B cell (primary cell): Measurements from ENCODE around the gene MGAT5. TPM values are rescaled to one million over a fixed set of nuclear protein-coding genes. Genes with fewer than 3 reads are reported as not detected.

Experiments used
- ATAC-seq: fragments of 200-7000 bp; cut with Tn5 transposase; one replicate; pipeline ENCODE4 v1.10.0; 2021; ENCODE audit warnings: low read depth, mild to moderate bottlenecking, moderate number of reproducible peaks, moderate library complexity
- CTCF ChIA-PET: fragments of 350-600 bp; sonication (Branson Sonifier 250); formaldehyde crosslinking; loops from one replicate; lab custom pipeline; 2021; ENCODE audit warnings: antibody characterized with exemption, inconsistent platforms; lab: Charles Lee
- POLR2A ChIA-PET: fragments of 350-600 bp; sonication (Branson Sonifier 250); formaldehyde crosslinking; loops from one replicate; lab custom pipeline; 2021; ENCODE audit warnings: antibody characterized with exemption; lab: Charles Lee
- DNase-seq: peaks from one replicate; pipeline ENCODE4 v3.0.0; 2013
- H2AFZ ChIP-seq: 2 replicates; pipeline ENCODE4 v1.6.1; 2012; ENCODE audit warnings: mild to moderate bottlenecking, low read depth, low read length; ENCODE audit not compliant: insufficient read depth, poor library complexity, severe bottlenecking
- H3K27ac ChIP-seq, 2 donors: 1 replicate in 1 of 2; 2 replicates in 1 of 2; pipeline ENCODE4 v1.5.1; 2012 to 2013; ENCODE audit warnings: low read length in 2 of 2, mild to moderate bottlenecking in 2 of 2, moderate library complexity in 1 of 2
- H3K27me3 ChIP-seq, 4 experiments: fragments of 200-600 bp in 1 of 4; sonication (generic) in 1 of 4; replicated peaks in 1 of 4; 1 replicate in 2 of 4; 2 replicates in 2 of 4; pipeline versions ENCODE4 v1.6.1 to v1.7.0; 2013 to 2016; ENCODE audit warnings: low read length in 3 of 4, mild to moderate bottlenecking in 2 of 4, mixed read lengths in 1 of 4, moderate library complexity in 1 of 4; ENCODE audit not compliant: insufficient read depth in 4 of 4, control insufficient read depth in 3 of 4; ENCODE audit errors: control extremely low read depth in 1 of 4
- H3K36me3 ChIP-seq, 2 experiments: replicated peaks in 1 of 2; 1 replicate in 1 of 2; 2 replicates in 1 of 2; pipeline versions ENCODE4 v1.6.1 to v1.7.1; 2013; ENCODE audit warnings: low read length in 1 of 2; ENCODE audit not compliant: insufficient read depth in 2 of 2, control insufficient read depth in 1 of 2; ENCODE audit errors: control extremely low read depth in 1 of 2, extremely low read depth in 1 of 2
- H3K4me1 ChIP-seq, 2 donors: fragments of 200-600 bp in 1 of 2; sonication (generic) in 1 of 2; 1 replicate in 1 of 2; 2 replicates in 1 of 2; pipeline versions ENCODE4 v1.5.1 to v1.6.1; 2013 to 2017; ENCODE audit warnings: low read length in 2 of 2; ENCODE audit not compliant: control insufficient read depth in 2 of 2, insufficient read depth in 2 of 2
- H3K4me2 ChIP-seq: replicated peaks from 2 replicates; pipeline ENCODE3; 2012; ENCODE audit warnings: mild to moderate bottlenecking, low read depth, low read length; ENCODE audit not compliant: poor library complexity, severe bottlenecking
- H3K4me3 ChIP-seq, 5 experiments: fragments of 200-600 bp in 1 of 5; sonication (generic) in 1 of 5; 1 replicate in 3 of 5; 2 replicates in 2 of 5; pipeline versions ENCODE4 v1.5.1 to v1.7.0; 2011 to 2016; ENCODE audit warnings: low read length in 4 of 5, mild to moderate bottlenecking in 4 of 5, low read depth in 2 of 5, control low read depth in 1 of 5, moderate library complexity in 1 of 5; ENCODE audit not compliant: insufficient read depth in 1 of 5; ENCODE audit errors: control extremely low read depth in 1 of 5, extremely low read depth in 1 of 5
- H3K79me2 ChIP-seq: fragments of 200-600 bp; sonication (generic); one replicate; pipeline ENCODE4 v1.6.0; 2016; ENCODE audit warnings: low read length; ENCODE audit not compliant: control insufficient read depth, insufficient read depth
- H3K9ac ChIP-seq: fragments of 200-600 bp; sonication (generic); 2 replicates; pipeline ENCODE4 v1.6.1; 2017; ENCODE audit warnings: mild to moderate bottlenecking, low read length, moderate library complexity
- H3K9me3 ChIP-seq, 3 donors: one replicate each; pipeline versions ENCODE4 v1.6.1 to v1.7.1; 2013; ENCODE audit warnings: low read length in 2 of 3; ENCODE audit not compliant: control insufficient read depth in 2 of 3, insufficient read depth in 1 of 3; ENCODE audit errors: control extremely low read depth in 1 of 3
- H4K20me1 ChIP-seq: 2 replicates; pipeline ENCODE4 v1.6.0; 2012; ENCODE audit warnings: mild to moderate bottlenecking, low read length; ENCODE audit not compliant: insufficient read depth, control insufficient read depth, poor library complexity, severe bottlenecking
- H3K27ac Mint-ChIP-seq: one replicate; pipeline ENCODE4 v1.8.0; 2021; ENCODE audit warnings: mixed read lengths
- H3K27me3 Mint-ChIP-seq: one replicate; pipeline ENCODE4 v1.8.0; 2021; ENCODE audit warnings: mixed read lengths
- H3K4me1 Mint-ChIP-seq: one replicate; pipeline ENCODE4 v1.8.0; 2021; ENCODE audit warnings: mixed read lengths
- H3K4me3 Mint-ChIP-seq: one replicate; pipeline ENCODE4 v1.8.0; 2021; ENCODE audit warnings: mixed read lengths
- H3K9me3 Mint-ChIP-seq: one replicate; pipeline ENCODE4 v1.8.0; 2022; ENCODE audit warnings: mixed read lengths; ENCODE audit not compliant: insufficient read depth
- WGBS: methylation state at CpG from one replicate; pipeline ENCODE4 v1.1.5; 2013; ENCODE audit warnings: missing lambda C conversion rate; ENCODE audit not compliant: insufficient coverage; 5-methylcytosine and 5-hydroxymethylcytosine counted together
- intact Hi-C: fragments of 100-400 bp; cut with micrococcal nuclease; formaldehyde crosslinking; loops from one replicate; pipeline ENCODE4 v1.10.0; 2022
- polyA plus RNA-seq: library from polyadenylated mRNA; depleted of rRNA; stranded (reverse); fragments of >200 nt; gene quantifications from 2 replicates; pipeline ENCODE4 v1.2.3, GENCODE V29; 2012
- total RNA-seq, 2 donors: library from RNA; stranded (reverse); fragments of 120-200 nt in 1 of 2; gene quantifications; 1 replicate in 1 of 2; 2 replicates in 1 of 2; pipeline versions ENCODE4 v1.2.3 to v1.2.4, GENCODE V29; 2013 to 2022
- TF ChIP-seq, protein P1 (sequence below): fragments of 200-600 bp; IDR thresholded peaks from one replicate; pipeline ENCODE4 v1.8.0; 2022; ENCODE audit warnings: antibody characterized with exemption, mild to moderate bottlenecking

Gene MGAT5
- total and polyA plus RNA-seq, 2 donors (not counting 1 experiment from before 2014, with no cell fraction given) = 27.2 to 184 TPM

DNA sequence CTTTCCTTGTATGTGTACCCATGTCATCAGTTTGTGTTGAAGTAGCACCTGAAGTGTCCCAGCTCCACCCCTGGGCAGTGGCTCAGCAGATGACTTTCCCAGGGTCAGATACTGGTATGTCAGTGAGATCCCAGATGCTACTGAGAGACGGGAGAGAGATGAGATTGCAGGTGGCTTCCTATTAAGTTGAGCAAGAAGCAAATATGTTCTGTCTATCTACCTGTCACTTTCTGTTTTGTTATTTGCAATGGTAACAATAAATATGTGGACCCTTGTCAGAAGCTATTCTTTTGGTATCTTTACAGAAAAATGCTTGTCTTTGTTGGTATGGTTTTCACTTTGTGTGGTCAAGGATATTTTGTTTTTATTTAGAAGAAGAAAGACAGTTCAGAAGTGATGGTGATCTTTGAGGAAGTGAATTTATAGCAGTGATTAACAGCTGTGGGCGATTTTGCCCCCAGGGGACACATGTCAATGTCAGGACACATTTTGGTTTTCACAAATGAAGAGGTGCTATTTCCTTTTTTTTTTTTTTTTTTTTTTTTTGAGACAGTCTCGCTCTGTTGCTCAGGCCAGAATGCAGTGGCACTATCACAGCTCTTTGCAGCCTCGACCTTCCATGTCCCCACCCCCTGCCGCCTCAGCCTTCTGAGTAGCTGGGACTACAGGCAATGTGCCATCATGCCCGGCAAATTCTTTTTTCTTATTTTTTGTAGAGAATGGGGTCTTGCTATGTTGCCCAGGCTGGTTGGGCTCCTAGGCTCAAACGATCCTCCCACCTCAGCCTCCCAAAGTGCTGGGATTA, 21.4 kb downstream of the MGAT5 start:
- ATAC-seq = peak; percentile 91
- H3K27me3 Mint-ChIP-seq = no peaks in the 10 kb centered on the region
- Histone ChIP-seq H2AFZ (no peak overlapping the region), H3K36me3 (peaks cover 15 to 38% of the 10 kb centered on the region in 2 experiments), H3K79me2 (peaks cover 95% of the 10 kb centered on the region), H3K4me3 (peak overlapping the region in 4 of 5 experiments; percentile 6 to 57 (median 26)), H3K4me2 (peak overlapping the region; percentile 80), H3K4me1 (peaks cover 97% of the 10 kb centered on the region in 2 donors), H3K27me3 (no peaks in the 10 kb centered on the region), H4K20me1 (no peaks in the 10 kb centered on the region), H3K9ac (peak overlapping the region; percentile 48), H3K9me3 (peaks cover 2 to 6% (median 3%) of the 10 kb centered on the region in 3 donors), H3K27ac (peak overlapping the region; percentile 77 to 80)
- DNase-seq = peak; percentile 93
- peaks cover 97% of the 10 kb centered on the region for H3K4me1 Mint-ChIP-seq
- H3K4me3 Mint-ChIP-seq = peak overlapping the region; percentile 90
- intact Hi-C loops = loop anchor here (1.0 to 5.0 kb wide), 8 partner anchors 13 to 642 kb away; partner anchors contain the start of gene CCNT2
- H3K9me3 Mint-ChIP-seq = peaks cover 8% of the 10 kb centered on the region
- CTCF ChIA-PET = interaction anchor here (0.7 to 4.5 kb wide), 13 partner anchors 8 to 388 kb away, joined by 3 to 54 read pairs (median 7); partner anchors contain the start of gene MGAT5
- TF ChIP-seq, protein P1, sequence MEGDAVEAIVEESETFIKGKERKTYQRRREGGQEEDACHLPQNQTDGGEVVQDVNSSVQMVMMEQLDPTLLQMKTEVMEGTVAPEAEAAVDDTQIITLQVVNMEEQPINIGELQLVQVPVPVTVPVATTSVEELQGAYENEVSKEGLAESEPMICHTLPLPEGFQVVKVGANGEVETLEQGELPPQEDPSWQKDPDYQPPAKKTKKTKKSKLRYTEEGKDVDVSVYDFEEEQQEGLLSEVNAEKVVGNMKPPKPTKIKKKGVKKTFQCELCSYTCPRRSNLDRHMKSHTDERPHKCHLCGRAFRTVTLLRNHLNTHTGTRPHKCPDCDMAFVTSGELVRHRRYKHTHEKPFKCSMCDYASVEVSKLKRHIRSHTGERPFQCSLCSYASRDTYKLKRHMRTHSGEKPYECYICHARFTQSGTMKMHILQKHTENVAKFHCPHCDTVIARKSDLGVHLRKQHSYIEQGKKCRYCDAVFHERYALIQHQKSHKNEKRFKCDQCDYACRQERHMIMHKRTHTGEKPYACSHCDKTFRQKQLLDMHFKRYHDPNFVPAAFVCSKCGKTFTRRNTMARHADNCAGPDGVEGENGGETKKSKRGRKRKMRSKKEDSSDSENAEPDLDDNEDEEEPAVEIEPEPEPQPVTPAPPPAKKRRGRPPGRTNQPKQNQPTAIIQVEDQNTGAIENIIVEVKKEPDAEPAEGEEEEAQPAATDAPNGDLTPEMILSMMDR = no peak
- WGBS = 13% methylated on average over 4 of the region's 7 CpGs
- POLR2A ChIA-PET = interaction anchor here (0.6 to 1.8 kb wide), 11 partner anchors 9 to 1723 kb away, joined by 3 to 37 read pairs (median 4); no protein-coding TSS in a partner anchor
- H3K27ac Mint-ChIP-seq = peak overlapping the region; percentile 96
